ENCODE data around the gene TRNAU1AP. TPM values are rescaled to one million over a fixed set of nuclear protein-coding genes. Genes with fewer than 3 reads are reported as not detected.

The TRNAU1AP gene
- total RNA-seq, 1 donor from 2014 or later, result 42.0 TPM

DNA sequence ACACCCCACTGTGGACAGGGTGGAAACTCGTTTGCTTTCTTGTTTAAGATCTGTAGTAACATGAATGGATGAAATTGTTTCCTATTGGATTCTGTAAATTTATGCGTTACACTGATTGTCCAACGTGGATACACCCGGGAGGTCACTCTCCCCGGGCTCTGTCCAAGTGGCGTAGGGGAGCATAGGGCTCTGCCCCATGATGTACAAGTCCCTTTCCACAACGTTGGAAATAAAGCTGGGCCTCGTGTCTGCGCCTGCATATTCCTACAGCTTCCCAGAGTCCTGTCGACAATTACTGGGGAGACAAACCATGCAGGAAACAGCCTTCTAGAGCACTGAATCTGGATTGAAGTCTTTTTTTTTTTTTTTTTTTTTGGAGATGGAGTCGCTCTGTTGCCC lies 45.6 kb upstream of the TRNAU1AP start:
- TF ChIP-seq, protein P1, sequence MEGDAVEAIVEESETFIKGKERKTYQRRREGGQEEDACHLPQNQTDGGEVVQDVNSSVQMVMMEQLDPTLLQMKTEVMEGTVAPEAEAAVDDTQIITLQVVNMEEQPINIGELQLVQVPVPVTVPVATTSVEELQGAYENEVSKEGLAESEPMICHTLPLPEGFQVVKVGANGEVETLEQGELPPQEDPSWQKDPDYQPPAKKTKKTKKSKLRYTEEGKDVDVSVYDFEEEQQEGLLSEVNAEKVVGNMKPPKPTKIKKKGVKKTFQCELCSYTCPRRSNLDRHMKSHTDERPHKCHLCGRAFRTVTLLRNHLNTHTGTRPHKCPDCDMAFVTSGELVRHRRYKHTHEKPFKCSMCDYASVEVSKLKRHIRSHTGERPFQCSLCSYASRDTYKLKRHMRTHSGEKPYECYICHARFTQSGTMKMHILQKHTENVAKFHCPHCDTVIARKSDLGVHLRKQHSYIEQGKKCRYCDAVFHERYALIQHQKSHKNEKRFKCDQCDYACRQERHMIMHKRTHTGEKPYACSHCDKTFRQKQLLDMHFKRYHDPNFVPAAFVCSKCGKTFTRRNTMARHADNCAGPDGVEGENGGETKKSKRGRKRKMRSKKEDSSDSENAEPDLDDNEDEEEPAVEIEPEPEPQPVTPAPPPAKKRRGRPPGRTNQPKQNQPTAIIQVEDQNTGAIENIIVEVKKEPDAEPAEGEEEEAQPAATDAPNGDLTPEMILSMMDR (IDR thresholded peaks at IDR 0.05), result no peak
- peak overlapping the region; percentile 98 for H3K27ac Mint-ChIP-seq
- no peak for ATAC-seq (ENCODE audit: low read depth)
- peaks cover 66% of the 10 kb centered on the region for H3K36me3 Mint-ChIP-seq (ENCODE audit: low read depth)
- no peaks in the 10 kb centered on the region for H3K27me3 Mint-ChIP-seq
- no peak for DNase-seq
- intact Hi-C loops (cut with micrococcal nuclease), result loop anchor here (2.0 to 5.0 kb wide), 3 partner anchors 260 to 674 kb away; partner anchors contain the start of genes EYA3 and SRSF4
- peaks cover 47% of the 10 kb centered on the region for H3K4me1 Mint-ChIP-seq
- H3K4me3 Mint-ChIP-seq, result peak overlapping the region; percentile 98
- ChIA-PET CTCF (interaction anchor here (1.0 to 2.6 kb wide), 2 partner anchors 11 to 75 kb away, joined by 3 to 13 read pairs; no protein-coding TSS in a partner anchor), POLR2A (interaction anchor here (0.6 to 10.6 kb wide), 19 partner anchors 9 to 1642 kb away, joined by 3 to 190 read pairs (median 16); partner anchors contain the start of genes ATP5IF1, GMEB1, MED18 and PHACTR4)
- no peaks in the 10 kb centered on the region for H3K9me3 Mint-ChIP-seq

- H3K36me3 Mint-ChIP-seq (ENCODE audit: low read depth), result peaks cover 72% of the 10 kb centered on the region
- DNase-seq (no peak), ATAC-seq (ENCODE audit: low read depth) (no peak)
- intact Hi-C loops (cut with micrococcal nuclease), result loop anchor here (2.0 to 5.0 kb wide), 3 partner anchors 261 to 673 kb away; partner anchors contain the start of genes EYA3 and SRSF4
- peaks cover 53% of the 10 kb centered on the region for H3K4me1 Mint-ChIP-seq
- POLR2A ChIA-PET, result interaction anchor here (0.6 to 10.6 kb wide), 21 partner anchors 9 to 1642 kb away, joined by 4 to 190 read pairs (median 11); partner anchors contain the start of genes ATP5IF1, GMEB1, MED18 and PHACTR4
- CTCF ChIA-PET, result interaction anchor here (1.0 to 2.6 kb wide), 3 partner anchors 10 to 259 kb away, joined by 3 to 13 read pairs (median 3); no protein-coding TSS in a partner anchor
- H3K4me3 Mint-ChIP-seq, result peak overlapping the region; percentile 98
- H3K9me3 Mint-ChIP-seq, result no peaks in the 10 kb centered on the region
- no peaks in the 10 kb centered on the region for H3K27me3 Mint-ChIP-seq
- H3K27ac Mint-ChIP-seq, result peak overlapping the region; percentile 98
- TF ChIP-seq, protein P1 (IDR thresholded peaks at IDR 0.05), result no peak
Measured at GRCh38 chr1:28507646-28508434, 45.0 kb upstream of the TRNAU1AP start.

GRCh38 chr1:28508435-28508754 lies 44.5 kb upstream of the TRNAU1AP start:
- Mint-ChIP-seq H3K27me3 (no peaks in the 10 kb centered on the region), H3K4me3 (peak overlapping the region; percentile 98), H3K27ac (peak overlapping the region; percentile 98), H3K9me3 (no peaks in the 10 kb centered on the region), H3K4me1 (peaks cover 53% of the 10 kb centered on the region), H3K36me3 (ENCODE audit: low read depth) (peaks cover 76% of the 10 kb centered on the region)
- DNase-seq (no peak), ATAC-seq (ENCODE audit: low read depth) (no peak)
- POLR2A ChIA-PET, result interaction anchor here (0.5 to 10.6 kb wide), 18 partner anchors 8 to 717 kb away, joined by 3 to 190 read pairs (median 8); partner anchors contain the start of genes GMEB1, MED18, PHACTR4 and PPP1R8
- CTCF ChIA-PET, result interaction anchor here (1.0 to 2.6 kb wide), 2 partner anchors 9 to 260 kb away, joined by 3 to 13 read pairs; no protein-coding TSS in a partner anchor
- TF ChIP-seq, protein P1 (IDR thresholded peaks at IDR 0.05), result no peak
- intact Hi-C loops (cut with micrococcal nuclease), result loop anchor here (5.0 kb wide), 1 partner anchor 421 kb away; the partner anchor contains the start of gene EYA3

- POLR2A ChIA-PET, result interaction anchor here (0.6 to 10.6 kb wide), 15 partner anchors 7 to 679 kb away, joined by 3 to 190 read pairs (median 13); partner anchors contain the start of genes GMEB1, MED18, PHACTR4 and PPP1R8
- intact Hi-C loops (cut with micrococcal nuclease), result loop anchor here (5.0 kb wide), 1 partner anchor 422 kb away; the partner anchor contains the start of gene EYA3
- H3K4me1 Mint-ChIP-seq, result peaks cover 50% of the 10 kb centered on the region
Measured at GRCh38 chr1:28509705-28510272, 43.1 kb upstream of the TRNAU1AP start.

More at GRCh38 chr1:28509705-28510272, 43.1 kb upstream of the TRNAU1AP start:
- ATAC-seq (ENCODE audit: low read depth) (no peak), DNase-seq (no peak)
- CTCF ChIA-PET, result interaction anchor here (0.6 to 2.5 kb wide), 2 partner anchors 94 to 261 kb away, joined by 3 to 6 read pairs; no protein-coding TSS in a partner anchor
- TF ChIP-seq, protein P1 (IDR thresholded peaks at IDR 0.05), result no peak
- H3K4me3 Mint-ChIP-seq, result peak overlapping the region; percentile 98
- no peaks in the 10 kb centered on the region for H3K27me3 Mint-ChIP-seq
- H3K36me3 Mint-ChIP-seq (ENCODE audit: low read depth), result peaks cover 87% of the 10 kb centered on the region
- H3K9me3 Mint-ChIP-seq, result no peaks in the 10 kb centered on the region
- H3K27ac Mint-ChIP-seq, result peak overlapping the region; percentile 98
